ENCODE measurements around the gene POLRMT.
"Not testable (repeated sequence)": the region's sequence is repeated elsewhere in the genome, so short reads cannot be mapped to it uniquely, and the experiment has no call there.

POLRMT gene

GRCh38 chr19:628168-628567 lies 5.2 kb downstream of the POLRMT start:
- DNase-seq (ENCODE audit: low read depth in 3 of 3) = no peak

- not testable (repeated sequence) for DNase-seq (ENCODE audit: low read depth in 3 of 3)
These were observed 6.8 kb downstream of the POLRMT start for GRCh38 chr19:626566-626965.

- no peak for DNase-seq (ENCODE audit: low read depth in 3 of 3)
These were observed 8.1 kb downstream of the POLRMT start for GRCh38 chr19:625257-625656.

GRCh38 chr19:624433-625109 lies 8.8 kb downstream of the POLRMT start:
- DNase-seq (ENCODE audit: low read depth in 3 of 3) = no peak

- DNase-seq (ENCODE audit: low read depth in 3 of 3) = no peak
These were observed 9.4 kb downstream of the POLRMT start for GRCh38 chr19:623974-624373.

- no peak for DNase-seq (ENCODE audit: low read depth in 3 of 3)
These were observed 10.0 kb downstream of the POLRMT start for GRCh38 chr19:623175-623916.

GRCh38 chr19:622666-623065 lies 10.7 kb downstream of the POLRMT start:
- DNase-seq (ENCODE audit: low read depth in 3 of 3) = no peak

- DNase-seq (ENCODE audit: low read depth in 3 of 3) = no peak
These were observed 11.5 kb downstream of the POLRMT start for GRCh38 chr19:621819-622218.

- not testable (repeated sequence) for DNase-seq (ENCODE audit: low read depth in 3 of 3)
These were observed 12.1 kb downstream of the POLRMT start for GRCh38 chr19:621191-621590.

GRCh38 chr19:620166-620862 lies 13.0 kb downstream of the POLRMT start:
- DNase-seq (ENCODE audit: low read depth in 3 of 3) = no peak

GRCh38 chr19:619286-620002 lies 13.9 kb downstream of the POLRMT start:
- DNase-seq (ENCODE audit: low read depth in 3 of 3) = no peak

GRCh38 chr19:618674-619285 lies 14.6 kb downstream of the POLRMT start:
- DNase-seq (ENCODE audit: low read depth in 3 of 3) = no peak

GRCh38 chr19:618247-618619 lies 15.1 kb downstream of the POLRMT start:
- no peak for DNase-seq (ENCODE audit: low read depth in 3 of 3)

GRCh38 chr19:617551-618246 lies 15.6 kb downstream of the POLRMT start:
- DNase-seq (ENCODE audit: low read depth in 3 of 3) = no peak

- DNase-seq (ENCODE audit: low read depth in 3 of 3) = no peak
These were observed 16.4 kb downstream of the POLRMT start for GRCh38 chr19:616747-617526.

- DNase-seq (ENCODE audit: low read depth in 3 of 3) = no peak
These were observed 17.2 kb downstream of the POLRMT start for GRCh38 chr19:616062-616700.

GRCh38 chr19:615619-616018 lies 17.7 kb downstream of the POLRMT start:
- no peak for DNase-seq (ENCODE audit: low read depth in 3 of 3)

GRCh38 chr19:613732-614567 lies 19.4 kb downstream of the POLRMT start:
- no peak for DNase-seq (ENCODE audit: low read depth in 3 of 3)

- no peak for DNase-seq (ENCODE audit: low read depth in 3 of 3)
These were observed 20.4 kb downstream of the POLRMT start for GRCh38 chr19:612941-613340.
